ENCODE results near the gene ETS1. TPM values are rescaled to one million over a fixed set of nuclear protein-coding genes. Genes with fewer than 3 reads are reported as not detected.

Gene ETS1
- total RNA-seq, 2 donors from 2014 or later: 34.3 to 36.4 TPM

- WGBS, 2 experiments (ENCODE audit: insufficient coverage in 1 of 2, insufficient read length in 1 of 2): 92 to 93% methylated on average over 6 to 11 of the region's 11 CpGs
- Mint-ChIP-seq H3K27ac (no peak overlapping the region), H3K36me3 (ENCODE audit: low read depth) (peaks cover 47% of the 10 kb centered on the region), H3K27me3 (ENCODE audit: insufficient read depth) (no peaks in the 10 kb centered on the region), H3K9me3 (no peaks in the 10 kb centered on the region), H3K4me1 (no peaks in the 10 kb centered on the region), H3K4me3 (no peak overlapping the region)
- no peak for TF ChIP-seq CTCF (conservative IDR thresholded peaks at IDR 0.05)
- Histone ChIP-seq H3K27ac (ENCODE audit: low read depth, low read length) (no peak overlapping the region), H3K27me3 (ENCODE audit: control insufficient read depth, insufficient read depth, low read length, poor library complexity, severe bottlenecking) (no peaks in the 10 kb centered on the region), H3K9me3 (ENCODE audit: control insufficient read depth, low read length) (no peaks in the 10 kb centered on the region), H3K36me3 (ENCODE audit: control insufficient read depth, insufficient read depth, low read length) (peaks cover 68% of the 10 kb centered on the region), H3K4me3 (ENCODE audit: low read length) (no peak overlapping the region), H3K9ac (ENCODE audit: extremely low read depth, low read length, poor library complexity, severe bottlenecking) (no peak overlapping the region), H3K4me1 (ENCODE audit: control insufficient read depth, insufficient read depth, low read length) (no peaks in the 10 kb centered on the region)
- no peak for DNase-seq
Measured at GRCh38 chr11:128482512-128483191, 104.7 kb downstream of the ETS1 start.

GRCh38 chr11:128482092-128482491 lies 105.3 kb downstream of the ETS1 start:
- Histone ChIP-seq H3K9ac (ENCODE audit: extremely low read depth, low read length, poor library complexity, severe bottlenecking) (no peak overlapping the region), H3K9me3 (ENCODE audit: control insufficient read depth, low read length) (no peaks in the 10 kb centered on the region), H3K4me1 (ENCODE audit: control insufficient read depth, insufficient read depth, low read length) (no peaks in the 10 kb centered on the region), H3K36me3 (ENCODE audit: control insufficient read depth, insufficient read depth, low read length) (peaks cover 68% of the 10 kb centered on the region), H3K4me3 (ENCODE audit: low read length) (no peak overlapping the region), H3K27me3 (ENCODE audit: control insufficient read depth, insufficient read depth, low read length, poor library complexity, severe bottlenecking) (no peaks in the 10 kb centered on the region), H3K27ac (ENCODE audit: low read depth, low read length) (no peak overlapping the region)
- H3K9me3 Mint-ChIP-seq: no peaks in the 10 kb centered on the region
- no peak overlapping the region for H3K27ac Mint-ChIP-seq
- H3K36me3 Mint-ChIP-seq (ENCODE audit: low read depth): peaks cover 47% of the 10 kb centered on the region
- no peak overlapping the region for H3K4me3 Mint-ChIP-seq
- TF ChIP-seq CTCF (conservative IDR thresholded peaks at IDR 0.05): no peak
- DNase-seq: no peak
- WGBS, 2 experiments (ENCODE audit: insufficient coverage in 1 of 2, insufficient read length in 1 of 2): 96 to 100% methylated on average over 1 to 3 of the region's 3 CpGs
- no peaks in the 10 kb centered on the region for H3K27me3 Mint-ChIP-seq (ENCODE audit: insufficient read depth)
- H3K4me1 Mint-ChIP-seq: peaks cover 3% of the 10 kb centered on the region

- TF ChIP-seq CTCF (conservative IDR thresholded peaks at IDR 0.05): no peak
- no peaks in the 10 kb centered on the region for H3K9me3 ChIP-seq (ENCODE audit: control insufficient read depth, low read length)
- H3K9me3 Mint-ChIP-seq: no peaks in the 10 kb centered on the region
- H3K4me3 ChIP-seq (ENCODE audit: low read length): no peak overlapping the region
- peaks cover 9% of the 10 kb centered on the region for H3K4me1 Mint-ChIP-seq
- no peak overlapping the region for H3K27ac Mint-ChIP-seq
- DNase-seq: no peak
- H3K9ac ChIP-seq (ENCODE audit: extremely low read depth, low read length, poor library complexity, severe bottlenecking): no peak overlapping the region
- H3K36me3 ChIP-seq (ENCODE audit: control insufficient read depth, insufficient read depth, low read length): peaks cover 67% of the 10 kb centered on the region
- no peaks in the 10 kb centered on the region for H3K27me3 ChIP-seq (ENCODE audit: control insufficient read depth, insufficient read depth, low read length, poor library complexity, severe bottlenecking)
- WGBS, 2 experiments (ENCODE audit: insufficient coverage in 1 of 2, insufficient read length in 1 of 2): 100% methylated on average over 2 of the region's 2 CpGs; no CpG with 5 or more reads in 1 of the 2 experiments
- H3K4me3 Mint-ChIP-seq: no peak overlapping the region
- H3K36me3 Mint-ChIP-seq (ENCODE audit: low read depth): peaks cover 43% of the 10 kb centered on the region
- peaks cover 8% of the 10 kb centered on the region for H3K4me1 ChIP-seq (ENCODE audit: control insufficient read depth, insufficient read depth, low read length)
- H3K27ac ChIP-seq (ENCODE audit: low read depth, low read length): no peak overlapping the region
- H3K27me3 Mint-ChIP-seq (ENCODE audit: insufficient read depth): no peaks in the 10 kb centered on the region
Measured at GRCh38 chr11:128481135-128481534, 106.2 kb downstream of the ETS1 start.
